Uterus (tissue), 4 donors: Measurements from ENCODE around the gene ELMO1. TPM values are rescaled to one million over a fixed set of nuclear protein-coding genes. Genes with fewer than 3 reads are reported as not detected.

Source experiments
- DNase-seq, 2 donors: peaks; one replicate each; pipeline ENCODE4 v3.0.0-alpha.2; 2019 to 2020
- H3K27ac ChIP-seq, 2 donors: fragments of 200-600 bp; sonication (generic); 1 replicate in 1 of 2; 2 replicates in 1 of 2; pipeline ENCODE4 v1.5.1; 2016 to 2018
- H3K27me3 ChIP-seq, 2 donors: fragments of 200-600 bp; sonication (generic); one replicate each; pipeline ENCODE4 v1.5.1; 2018 to 2019; ENCODE audit warnings: control low read depth in 1 of 2
- H3K36me3 ChIP-seq, 2 donors: fragments of 200-600 bp; sonication (generic); one replicate each; pipeline ENCODE4 v1.5.1; 2019; ENCODE audit warnings: control low read depth in 1 of 2
- H3K4me1 ChIP-seq, 2 donors: fragments of 200-600 bp; sonication (generic); one replicate each; pipeline ENCODE4 v1.5.1; 2018 to 2019; ENCODE audit warnings: control low read depth in 1 of 2
- H3K4me3 ChIP-seq, 2 donors: fragments of 200-600 bp; sonication (generic); 1 replicate in 1 of 2; 2 replicates in 1 of 2; pipeline ENCODE4 v1.5.1; 2018 to 2019; ENCODE audit warnings: mild to moderate bottlenecking in 1 of 2
- H3K9me3 ChIP-seq, 2 donors: fragments of 200-600 bp; sonication (generic); one replicate each; pipeline ENCODE4 v1.5.1; 2019; ENCODE audit warnings: control low read depth in 1 of 2
- CTCF ChIP-seq, 4 experiments: fragments of 200-600 bp in 2 of 4; fragments of 450-650 bp in 2 of 4; sonication (generic) in 2 of 4; IDR thresholded peaks; one replicate each; pipeline ENCODE4 v1.5.1; 2016 to 2019; ENCODE audit warnings: antibody characterized with exemption in 4 of 4, mild to moderate bottlenecking in 2 of 4, moderate library complexity in 1 of 4
- POLR2A ChIP-seq, 2 donors: fragments of 450-650 bp; IDR thresholded peaks; one replicate each; pipeline ENCODE4 v1.6.1; 2016; ENCODE audit warnings: antibody characterized with exemption in 2 of 2, mild to moderate bottlenecking in 1 of 2, moderate library complexity in 1 of 2
- intact Hi-C: fragments of 100-400 bp; cut with DNase I; formaldehyde crosslinking; loops from one replicate; pipeline ENCODE4 v1.15.1; 2023; ENCODE audit warnings: low total_unique reads
- total RNA-seq, 4 donors: library from RNA; depleted of rRNA in 3 of 4; stranded (reverse); fragments of >200 nt in 3 of 4; gene quantifications; one replicate each; pipeline versions ENCODE4 v1.1.0 to v1.2.4, GENCODE V29; 2014 to 2023
- donor health status: DM: yes; HTN: yes; CAD: no.

Gene ELMO1
- total RNA-seq, 4 donors from 2014 or later = 37.9 to 64.7 (median 55.5) TPM

DNA sequence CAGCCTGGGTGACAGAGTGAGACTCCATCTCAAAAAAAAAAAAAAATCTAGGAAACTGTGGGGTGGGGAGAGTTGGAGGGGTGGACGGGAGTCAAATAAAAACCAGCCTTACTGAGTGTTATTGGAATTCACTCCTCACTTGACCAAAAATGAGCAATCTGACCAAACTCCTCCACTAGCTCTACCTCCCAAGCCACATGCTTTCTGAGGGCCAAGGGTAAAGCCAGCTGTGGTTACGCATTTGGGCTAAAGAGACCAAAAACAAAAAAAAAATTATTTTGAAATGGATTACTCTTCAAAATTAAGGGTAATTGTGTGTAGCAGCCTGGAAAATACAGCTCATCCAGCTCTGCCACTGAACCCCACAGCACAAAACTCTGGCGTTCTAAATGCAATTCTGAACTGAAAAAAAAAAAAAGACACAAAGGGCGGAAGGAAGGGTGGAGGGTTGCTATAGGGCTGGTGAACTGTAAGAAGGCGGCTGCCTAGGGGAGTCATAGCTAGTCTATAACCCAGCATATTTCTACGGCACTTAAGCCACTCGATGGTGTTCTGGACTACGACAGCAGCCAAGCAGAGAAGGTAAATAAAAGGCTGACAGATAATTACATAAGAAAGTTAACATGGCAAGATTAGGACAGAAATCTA, 7.8 kb downstream of the ELMO1 start:
- no peaks in the 10 kb centered on the region for H3K36me3 ChIP-seq
- intact Hi-C loops = no loop called here
- H3K4me3 ChIP-seq = no peak overlapping the region
- no peaks in the 10 kb centered on the region for H3K27me3 ChIP-seq
- no peaks in the 10 kb centered on the region for H3K9me3 ChIP-seq
- no peaks in the 10 kb centered on the region for H3K4me1 ChIP-seq
- peak in 1 of 2 donors; percentile 19 for DNase-seq
- peak overlapping the region; percentile 36 to 57 for H3K27ac ChIP-seq
- TF ChIP-seq CTCF (IDR thresholded peaks at IDR 0.05) = no peak
- TF ChIP-seq POLR2A (IDR thresholded peaks at IDR 0.05) = no peak

DNA sequence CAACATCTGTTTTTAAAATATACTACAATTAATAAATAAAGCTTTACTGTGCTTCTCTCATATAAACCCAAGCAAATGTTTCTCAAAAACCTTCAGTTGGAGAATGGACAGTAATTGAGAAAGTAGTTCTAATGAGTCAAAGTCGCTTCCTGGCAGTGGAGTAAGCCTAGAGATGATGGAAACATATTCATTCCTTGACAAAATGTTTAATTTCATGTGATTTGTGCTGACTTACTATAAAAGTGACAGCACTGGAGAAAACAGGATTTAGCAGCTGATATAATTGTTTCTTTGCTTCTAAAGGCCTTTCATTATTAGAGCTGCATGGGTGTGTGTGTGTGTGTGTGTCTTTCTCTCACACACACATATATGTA, 9.0 kb downstream of the ELMO1 start:
- no peak for TF ChIP-seq CTCF (IDR thresholded peaks at IDR 0.05)
- no peak for TF ChIP-seq POLR2A (IDR thresholded peaks at IDR 0.05)
- H3K4me1 ChIP-seq = no peaks in the 10 kb centered on the region
- H3K27ac ChIP-seq = peak overlapping the region in 1 of 2 donors; percentile 57
- H3K36me3 ChIP-seq = no peaks in the 10 kb centered on the region
- H3K4me3 ChIP-seq = no peak overlapping the region
- H3K27me3 ChIP-seq = no peaks in the 10 kb centered on the region
- no peaks in the 10 kb centered on the region for H3K9me3 ChIP-seq
- intact Hi-C loops = no loop called here
- DNase-seq = no peak

DNA sequence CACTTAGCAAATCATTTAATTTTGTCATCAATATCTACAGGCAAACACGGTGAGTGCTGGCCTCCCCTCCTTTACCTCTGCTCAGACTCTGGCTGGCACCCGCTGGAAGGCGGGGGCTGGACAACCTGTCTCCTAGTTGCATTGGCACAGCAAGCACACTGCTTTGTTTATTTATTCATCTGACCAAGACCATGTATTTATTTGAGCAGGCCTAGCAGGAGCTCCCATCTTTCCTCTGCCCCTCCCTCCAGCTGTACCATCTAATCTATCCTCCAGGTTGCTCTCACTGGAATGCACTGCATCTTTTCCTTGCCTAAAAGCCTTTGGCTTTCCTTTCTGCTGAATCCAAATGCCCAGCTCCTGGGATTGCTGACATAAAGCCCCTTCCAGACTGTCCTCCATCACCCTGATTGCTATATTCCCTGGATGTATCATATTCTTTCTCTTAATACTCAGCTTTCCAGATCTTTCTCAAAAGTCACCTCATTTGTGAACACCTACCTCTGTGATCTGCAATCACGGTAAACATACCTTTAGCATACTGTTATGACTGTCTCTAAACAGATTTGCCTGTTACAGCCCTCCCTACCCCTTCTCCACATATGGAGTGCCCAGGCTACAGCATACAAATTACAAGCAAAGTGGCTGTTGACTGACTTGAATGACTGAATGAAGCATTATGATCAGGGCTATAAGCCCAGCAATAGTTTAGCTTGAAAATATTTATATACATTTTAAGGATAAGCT, 9.6 kb downstream of the ELMO1 start:
- Histone ChIP-seq H3K4me1 (no peaks in the 10 kb centered on the region), H3K27me3 (no peaks in the 10 kb centered on the region), H3K4me3 (no peak overlapping the region), H3K36me3 (no peaks in the 10 kb centered on the region), H3K9me3 (no peaks in the 10 kb centered on the region), H3K27ac (peak overlapping the region in 1 of 2 donors; percentile 21)
- TF ChIP-seq CTCF (IDR thresholded peaks at IDR 0.05) (no peak), POLR2A (IDR thresholded peaks at IDR 0.05) (no peak)
- intact Hi-C loops = no loop called here
- no peak for DNase-seq

- Histone ChIP-seq H3K9me3 (no peaks in the 10 kb centered on the region), H3K4me3 (no peak overlapping the region), H3K4me1 (no peaks in the 10 kb centered on the region), H3K36me3 (no peaks in the 10 kb centered on the region), H3K27ac (no peak overlapping the region), H3K27me3 (no peaks in the 10 kb centered on the region)
- TF ChIP-seq POLR2A (IDR thresholded peaks at IDR 0.05) (no peak), CTCF (IDR thresholded peaks at IDR 0.05) (no peak)
- intact Hi-C loops = no loop called here
- no peak for DNase-seq
Measured at GRCh38 chr7:37435156-37435855, 13.4 kb downstream of the ELMO1 start.

DNA sequence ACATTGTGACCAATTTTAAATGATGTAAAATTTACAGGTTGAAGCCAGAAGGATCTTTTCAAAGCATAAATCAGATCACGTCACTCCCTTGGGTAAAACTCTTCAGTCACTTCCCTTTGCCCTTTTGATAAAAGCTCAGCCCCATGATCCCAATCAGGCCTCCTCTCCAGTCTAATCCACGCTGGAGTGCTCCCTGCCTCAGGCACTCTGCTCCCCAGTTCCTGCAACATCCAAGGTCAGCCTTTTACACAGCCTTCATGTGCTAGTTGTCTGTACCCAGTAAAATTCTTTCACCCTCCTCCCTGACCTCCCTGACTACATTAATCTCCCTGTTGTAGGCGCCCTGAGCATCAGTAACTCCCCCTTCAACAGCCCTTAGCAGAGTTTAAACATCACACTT, 14.1 kb downstream of the ELMO1 start:
- DNase-seq = no peak

More for the DNA sequence above, 14.1 kb downstream of the ELMO1 start:
- Histone ChIP-seq H3K36me3 (no peaks in the 10 kb centered on the region), H3K27me3 (no peaks in the 10 kb centered on the region), H3K4me3 (no peak overlapping the region), H3K4me1 (no peaks in the 10 kb centered on the region), H3K9me3 (no peaks in the 10 kb centered on the region), H3K27ac (no peak overlapping the region)
- TF ChIP-seq POLR2A (IDR thresholded peaks at IDR 0.05) (no peak), CTCF (IDR thresholded peaks at IDR 0.05) (no peak)
- intact Hi-C loops = no loop called here
